Sigmoid colon (tissue), 7 donors: ENCODE results near the gene MORC2. TPM values are rescaled to one million over a fixed set of nuclear protein-coding genes. Genes with fewer than 3 reads are reported as not detected.

ENCODE experiments used
- DNase-seq: peaks from one replicate; pipeline ENCODE4 v3.0.0-alpha.2; 2019
- H3K27ac ChIP-seq, 4 donors: fragments of 200-600 bp; sonication (generic); one replicate each; pipeline ENCODE4 v1.5.1; 2016 to 2019; ENCODE audit warnings: mild to moderate bottlenecking in 1 of 4
- H3K27me3 ChIP-seq, 3 donors: fragments of 200-600 bp; sonication (generic); one replicate each; pipeline ENCODE4 v1.5.1; 2019; ENCODE audit warnings: mild to moderate bottlenecking in 1 of 3
- H3K36me3 ChIP-seq, 4 donors: fragments of 200-600 bp; sonication (generic); one replicate each; pipeline ENCODE4 v1.5.1; 2016 to 2019
- H3K4me1 ChIP-seq, 4 donors: fragments of 200-600 bp; sonication (generic); one replicate each; pipeline ENCODE4 v1.5.1; 2017 to 2019
- H3K4me3 ChIP-seq, 4 donors: fragments of 200-600 bp; sonication (generic); one replicate each; pipeline ENCODE4 v1.5.1; 2017 to 2019; ENCODE audit warnings: mild to moderate bottlenecking in 2 of 4, moderate library complexity in 1 of 4
- H3K9me3 ChIP-seq, 4 donors: fragments of 200-600 bp in 3 of 4; sonication (generic) in 3 of 4; one replicate each; pipeline versions ENCODE4 v1.5.1 to v1.6.1; 2013 to 2019
- EP300 ChIP-seq, 4 donors: sonication (generic); formaldehyde crosslinking; IDR thresholded peaks; one replicate each; pipeline ENCODE4 v1.6.1; 2017; ENCODE audit warnings: antibody characterized with exemption in 4 of 4
- POLR2A ChIP-seq, 2 donors: fragments of 450-650 bp; IDR thresholded peaks; one replicate each; pipeline ENCODE4 v1.6.1; 2016; ENCODE audit warnings: antibody characterized with exemption in 2 of 2, mild to moderate bottlenecking in 2 of 2, moderate library complexity in 2 of 2
- POLR2AphosphoS5 ChIP-seq, 4 donors: sonication (generic); formaldehyde crosslinking; IDR thresholded peaks; one replicate each; pipeline ENCODE4 v1.6.1; 2017; ENCODE audit warnings: antibody characterized with exemption in 4 of 4
- WGBS, 2 donors: extraction: QIAGEN DNeasy Blood & Tissue Kit; methylation state at CpG; one replicate each; pipeline ENCODE4 v1.1.7; 2013; 5-methylcytosine and 5-hydroxymethylcytosine counted together
- intact Hi-C: fragments of 100-400 bp; cut with DNase I; formaldehyde crosslinking; loops from one replicate; pipeline ENCODE4 v1.15.1; 2023
- polyA plus RNA-seq, 3 donors: library from polyadenylated mRNA; stranded (reverse); fragments of 200-250 nt; gene quantifications; one replicate each; pipeline ENCODE4 v1.2.3, GENCODE V29; 2013
- total RNA-seq, 4 donors: library from RNA; depleted of rRNA; stranded (reverse); fragments of >200 nt; gene quantifications; one replicate each; pipeline ENCODE4 v1.1.0, GENCODE V29; 2016
- TF ChIP-seq, protein P1 (sequence below), 4 experiments: fragments of 450-650 bp in 3 of 4; fragments of 200-600 bp in 1 of 4; IDR thresholded peaks; one replicate each; pipeline ENCODE4 v1.5.1; 2016 to 2019; ENCODE audit warnings: antibody characterized with exemption in 4 of 4, mild to moderate bottlenecking in 3 of 4, moderate library complexity in 2 of 4
- donor health status: healthy with polysubstance abuse.
- donor health status: Bipolar disorder and iron deficiency.
- donor health status: healthy.

MORC2 gene
- total and polyA plus RNA-seq, 7 donors: 4.6 to 42.1 (median 15.0) TPM

DNA sequence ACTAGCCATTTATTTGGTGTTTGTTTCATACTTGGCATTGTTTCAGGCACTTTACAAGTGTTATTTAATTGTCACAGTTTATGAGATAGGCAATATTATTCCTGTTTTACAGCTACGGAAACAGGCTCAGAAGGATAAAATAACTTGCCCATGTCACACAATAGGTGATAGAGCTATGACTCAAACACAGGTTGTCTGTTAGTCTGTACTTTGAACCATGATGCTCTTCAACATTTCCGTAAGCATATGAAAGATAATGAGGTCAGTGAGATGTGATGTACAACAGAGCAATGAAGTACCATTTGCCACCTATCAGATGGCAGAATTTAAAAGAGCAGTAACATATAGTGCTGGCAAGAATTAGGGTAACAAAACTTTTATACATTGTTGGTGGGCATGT is 15.7 kb upstream of the MORC2 start:
- H3K4me3 ChIP-seq: no peak overlapping the region
- no peaks in the 10 kb centered on the region for H3K36me3 ChIP-seq
- no peak for DNase-seq
- H3K4me1 ChIP-seq: no peaks in the 10 kb centered on the region
- TF ChIP-seq, protein P1, sequence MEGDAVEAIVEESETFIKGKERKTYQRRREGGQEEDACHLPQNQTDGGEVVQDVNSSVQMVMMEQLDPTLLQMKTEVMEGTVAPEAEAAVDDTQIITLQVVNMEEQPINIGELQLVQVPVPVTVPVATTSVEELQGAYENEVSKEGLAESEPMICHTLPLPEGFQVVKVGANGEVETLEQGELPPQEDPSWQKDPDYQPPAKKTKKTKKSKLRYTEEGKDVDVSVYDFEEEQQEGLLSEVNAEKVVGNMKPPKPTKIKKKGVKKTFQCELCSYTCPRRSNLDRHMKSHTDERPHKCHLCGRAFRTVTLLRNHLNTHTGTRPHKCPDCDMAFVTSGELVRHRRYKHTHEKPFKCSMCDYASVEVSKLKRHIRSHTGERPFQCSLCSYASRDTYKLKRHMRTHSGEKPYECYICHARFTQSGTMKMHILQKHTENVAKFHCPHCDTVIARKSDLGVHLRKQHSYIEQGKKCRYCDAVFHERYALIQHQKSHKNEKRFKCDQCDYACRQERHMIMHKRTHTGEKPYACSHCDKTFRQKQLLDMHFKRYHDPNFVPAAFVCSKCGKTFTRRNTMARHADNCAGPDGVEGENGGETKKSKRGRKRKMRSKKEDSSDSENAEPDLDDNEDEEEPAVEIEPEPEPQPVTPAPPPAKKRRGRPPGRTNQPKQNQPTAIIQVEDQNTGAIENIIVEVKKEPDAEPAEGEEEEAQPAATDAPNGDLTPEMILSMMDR (IDR thresholded peaks at IDR 0.05): no peak
- TF ChIP-seq POLR2AphosphoS5 (IDR thresholded peaks at IDR 0.05): no peak
- TF ChIP-seq POLR2A (IDR thresholded peaks at IDR 0.05): no peak
- no peak for TF ChIP-seq EP300 (IDR thresholded peaks at IDR 0.05)
- WGBS, 2 donors: 22 to 64% methylated on average over 2 of the region's 2 CpGs
- no peak overlapping the region for H3K27ac ChIP-seq
- peaks cover 0 to 18% (median 3%) of the 10 kb centered on the region in 4 donors for H3K9me3 ChIP-seq
- no peaks in the 10 kb centered on the region for H3K27me3 ChIP-seq
- intact Hi-C loops: no loop called here

DNA sequence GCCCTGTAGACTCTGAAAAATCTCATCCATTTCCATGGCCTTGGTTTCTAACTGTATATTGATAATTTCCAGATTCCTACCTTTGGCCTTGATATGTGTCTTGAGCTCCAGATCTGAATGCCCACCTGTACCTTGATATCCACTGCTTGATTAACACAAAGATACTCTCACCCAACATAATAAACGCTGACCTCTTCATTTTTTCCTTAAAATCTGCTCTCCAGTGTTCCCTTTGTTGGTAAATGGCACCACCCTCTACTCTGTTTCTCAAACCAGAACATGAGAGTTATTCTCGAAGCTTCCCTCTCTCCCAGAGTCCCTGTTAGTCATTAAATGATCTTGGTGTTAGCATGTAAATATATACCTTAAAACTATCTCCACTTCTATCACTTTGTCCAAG is 13.9 kb upstream of the MORC2 start:
- Histone ChIP-seq H3K4me3 (no peak overlapping the region), H3K4me1 (no peaks in the 10 kb centered on the region), H3K27me3 (no peaks in the 10 kb centered on the region), H3K36me3 (no peaks in the 10 kb centered on the region), H3K27ac (no peak overlapping the region), H3K9me3 (peaks cover 0 to 27% (median 6%) of the 10 kb centered on the region in 4 donors)
- TF ChIP-seq, protein P1 (IDR thresholded peaks at IDR 0.05): no peak
- TF ChIP-seq EP300 (IDR thresholded peaks at IDR 0.05) (no peak), POLR2A (IDR thresholded peaks at IDR 0.05) (no peak), POLR2AphosphoS5 (IDR thresholded peaks at IDR 0.05) (no peak)
- WGBS, 2 donors: 78 to 85% methylated on average over 2 of the region's 2 CpGs
- DNase-seq: no peak
- intact Hi-C loops: no loop called here

DNA sequence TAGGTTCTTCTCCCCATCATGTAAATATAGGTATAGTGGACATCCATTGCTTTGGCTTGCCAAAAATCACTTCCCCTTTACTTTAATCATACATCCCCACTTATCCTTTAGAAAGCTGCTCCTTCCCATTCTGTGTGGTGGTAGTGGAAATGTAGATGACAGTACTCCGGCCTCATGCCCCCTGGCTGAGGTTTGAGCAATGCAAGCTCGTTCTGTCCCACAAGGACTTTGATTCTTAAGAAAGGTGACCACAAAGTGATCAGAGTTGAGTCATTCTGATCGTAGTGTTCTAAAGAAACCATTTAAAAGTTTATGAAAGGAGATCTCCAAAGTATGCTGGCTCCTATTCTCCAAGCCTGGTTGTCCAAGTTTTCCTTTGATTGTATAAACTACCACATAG is 11.4 kb upstream of the MORC2 start:
- Histone ChIP-seq H3K27me3 (no peaks in the 10 kb centered on the region), H3K4me3 (no peak overlapping the region), H3K27ac (no peak overlapping the region), H3K4me1 (no peaks in the 10 kb centered on the region), H3K9me3 (peaks cover 0 to 33% (median 11%) of the 10 kb centered on the region in 4 donors), H3K36me3 (peaks cover 5 to 11% (median 8%) of the 10 kb centered on the region in 4 donors)
- no peak for DNase-seq
- TF ChIP-seq POLR2AphosphoS5 (IDR thresholded peaks at IDR 0.05) (no peak), POLR2A (IDR thresholded peaks at IDR 0.05) (no peak), EP300 (IDR thresholded peaks at IDR 0.05) (no peak)
- TF ChIP-seq, protein P1 (IDR thresholded peaks at IDR 0.05): no peak
- WGBS, 2 donors: 73 to 81% methylated on average over 3 of the region's 3 CpGs
- intact Hi-C loops: no loop called here

DNA sequence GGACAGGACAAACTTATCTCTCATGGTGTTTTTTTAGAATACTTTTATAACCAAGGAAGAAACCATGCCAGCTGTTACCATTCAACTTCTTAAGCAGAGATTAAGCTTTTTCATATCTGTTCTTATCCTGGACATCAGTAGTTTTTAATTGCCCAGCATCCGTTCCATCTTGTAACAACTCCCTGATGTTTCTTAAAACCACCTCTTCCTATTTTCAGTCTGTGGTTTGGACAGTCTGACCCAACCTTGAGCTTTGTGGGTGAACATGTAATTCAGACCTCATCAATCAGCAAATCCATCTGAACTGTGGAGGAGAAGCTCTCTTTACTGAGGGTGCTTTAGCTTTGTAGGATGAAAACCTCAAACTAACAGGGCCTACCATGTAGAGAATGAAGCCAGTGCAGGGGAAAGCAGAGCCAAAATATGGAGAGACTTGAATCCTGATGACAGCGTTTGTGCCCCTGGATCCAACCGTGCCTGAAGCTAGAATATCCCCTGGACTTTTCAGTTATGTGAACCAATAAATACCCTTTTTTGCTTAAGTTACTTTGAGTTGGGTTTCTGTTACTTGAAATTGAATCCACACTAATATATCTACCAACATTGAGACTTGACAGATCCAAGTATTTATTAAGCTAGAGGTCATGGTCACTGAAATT is 9.9 kb upstream of the MORC2 start:
- Histone ChIP-seq H3K9me3 (peaks cover 0 to 37% (median 13%) of the 10 kb centered on the region in 4 donors), H3K4me3 (no peak overlapping the region), H3K27ac (no peak overlapping the region), H3K27me3 (no peaks in the 10 kb centered on the region), H3K36me3 (peaks cover 11 to 26% (median 15%) of the 10 kb centered on the region in 4 donors), H3K4me1 (no peaks in the 10 kb centered on the region)
- 93 to 96% methylated on average over 3 of the region's 3 CpGs for WGBS, 2 donors
- no peak for DNase-seq
- TF ChIP-seq POLR2A (IDR thresholded peaks at IDR 0.05): no peak
- no peak for TF ChIP-seq POLR2AphosphoS5 (IDR thresholded peaks at IDR 0.05)
- TF ChIP-seq, protein P1 (IDR thresholded peaks at IDR 0.05): no peak
- no peak for TF ChIP-seq EP300 (IDR thresholded peaks at IDR 0.05)
- intact Hi-C loops: no loop called here
